PC-9 (cell line): ENCODE data around the gene GPRC5C.

Experiments used
- EZH2 ChIP-seq: fragments of 200-600 bp; sonication (generic); IDR thresholded peaks from 2 replicates; pipeline ENCODE4 v1.8.0; 2017; ENCODE audit warnings: antibody characterized with exemption, low read depth
- TF ChIP-seq, protein P1 (sequence below): fragments of 200-600 bp; sonication (generic); conservative IDR thresholded peaks from 2 replicates; pipeline ENCODE4 v1.6.1; 2017; ENCODE audit warnings: mixed run types, antibody characterized with exemption, mild to moderate bottlenecking, moderate library complexity

GRCh38 chr17:74389937-74390679, 41.8 kb upstream of the GPRC5C start:
- TF ChIP-seq, protein P1, sequence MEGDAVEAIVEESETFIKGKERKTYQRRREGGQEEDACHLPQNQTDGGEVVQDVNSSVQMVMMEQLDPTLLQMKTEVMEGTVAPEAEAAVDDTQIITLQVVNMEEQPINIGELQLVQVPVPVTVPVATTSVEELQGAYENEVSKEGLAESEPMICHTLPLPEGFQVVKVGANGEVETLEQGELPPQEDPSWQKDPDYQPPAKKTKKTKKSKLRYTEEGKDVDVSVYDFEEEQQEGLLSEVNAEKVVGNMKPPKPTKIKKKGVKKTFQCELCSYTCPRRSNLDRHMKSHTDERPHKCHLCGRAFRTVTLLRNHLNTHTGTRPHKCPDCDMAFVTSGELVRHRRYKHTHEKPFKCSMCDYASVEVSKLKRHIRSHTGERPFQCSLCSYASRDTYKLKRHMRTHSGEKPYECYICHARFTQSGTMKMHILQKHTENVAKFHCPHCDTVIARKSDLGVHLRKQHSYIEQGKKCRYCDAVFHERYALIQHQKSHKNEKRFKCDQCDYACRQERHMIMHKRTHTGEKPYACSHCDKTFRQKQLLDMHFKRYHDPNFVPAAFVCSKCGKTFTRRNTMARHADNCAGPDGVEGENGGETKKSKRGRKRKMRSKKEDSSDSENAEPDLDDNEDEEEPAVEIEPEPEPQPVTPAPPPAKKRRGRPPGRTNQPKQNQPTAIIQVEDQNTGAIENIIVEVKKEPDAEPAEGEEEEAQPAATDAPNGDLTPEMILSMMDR: no peak
- TF ChIP-seq EZH2: no peak
